ENCODE data around the gene BRD8.

- TF ChIP-seq, protein P1, sequence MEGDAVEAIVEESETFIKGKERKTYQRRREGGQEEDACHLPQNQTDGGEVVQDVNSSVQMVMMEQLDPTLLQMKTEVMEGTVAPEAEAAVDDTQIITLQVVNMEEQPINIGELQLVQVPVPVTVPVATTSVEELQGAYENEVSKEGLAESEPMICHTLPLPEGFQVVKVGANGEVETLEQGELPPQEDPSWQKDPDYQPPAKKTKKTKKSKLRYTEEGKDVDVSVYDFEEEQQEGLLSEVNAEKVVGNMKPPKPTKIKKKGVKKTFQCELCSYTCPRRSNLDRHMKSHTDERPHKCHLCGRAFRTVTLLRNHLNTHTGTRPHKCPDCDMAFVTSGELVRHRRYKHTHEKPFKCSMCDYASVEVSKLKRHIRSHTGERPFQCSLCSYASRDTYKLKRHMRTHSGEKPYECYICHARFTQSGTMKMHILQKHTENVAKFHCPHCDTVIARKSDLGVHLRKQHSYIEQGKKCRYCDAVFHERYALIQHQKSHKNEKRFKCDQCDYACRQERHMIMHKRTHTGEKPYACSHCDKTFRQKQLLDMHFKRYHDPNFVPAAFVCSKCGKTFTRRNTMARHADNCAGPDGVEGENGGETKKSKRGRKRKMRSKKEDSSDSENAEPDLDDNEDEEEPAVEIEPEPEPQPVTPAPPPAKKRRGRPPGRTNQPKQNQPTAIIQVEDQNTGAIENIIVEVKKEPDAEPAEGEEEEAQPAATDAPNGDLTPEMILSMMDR (IDR thresholded peaks at IDR 0.05), result no peak
- TF ChIP-seq POLR2A (IDR thresholded peaks at IDR 0.05), result no peak
- no peak for TF ChIP-seq EP300 (IDR thresholded peaks at IDR 0.05)
Measured at GRCh38 chr5:138129347-138129746, 49.1 kb downstream of the BRD8 start.

All from tibial nerve (tissue), 4 donors.